HG03378 (cell line): Measurements from ENCODE around the gene VTCN1.
"Not testable (repeated sequence)": the region's sequence is repeated elsewhere in the genome, so short reads cannot be mapped to it uniquely, and the experiment has no call there.

Experiments used
- ATAC-seq: cut with Tn5 transposase; IDR thresholded peaks from one replicate; pipeline ENCODE4 v1.9.1; 2021; ENCODE audit warnings: mild to moderate bottlenecking, moderate library complexity; ENCODE audit not compliant: unreplicated experiment

The VTCN1 gene

GRCh38 chr1:117169871-117170596 lies 40.7 kb downstream of the VTCN1 start:
- ATAC-seq: no peak

- ATAC-seq: no peak
Measured at GRCh38 chr1:117167402-117167801, 43.3 kb downstream of the VTCN1 start.

- no peak for ATAC-seq
Measured at GRCh38 chr1:117166076-117166475, 44.7 kb downstream of the VTCN1 start.

- no peak for ATAC-seq
Measured at GRCh38 chr1:117164209-117164608, 46.5 kb downstream of the VTCN1 start.

- no peak for ATAC-seq
Measured at GRCh38 chr1:117162816-117163215, 47.9 kb downstream of the VTCN1 start.

- no peak for ATAC-seq
Measured at GRCh38 chr1:117161887-117162286, 48.8 kb downstream of the VTCN1 start.

GRCh38 chr1:117151305-117151704 lies 59.4 kb downstream of the VTCN1 start:
- not testable (repeated sequence) for ATAC-seq

- ATAC-seq: no peak
Measured at GRCh38 chr1:117150316-117150715, 60.4 kb downstream of the VTCN1 start.

GRCh38 chr1:117147856-117148588 lies 62.7 kb downstream of the VTCN1 start:
- no peak for ATAC-seq

- ATAC-seq: no peak
Measured at GRCh38 chr1:117147341-117147831, 63.3 kb downstream of the VTCN1 start.

GRCh38 chr1:117146575-117147340 lies 64.0 kb downstream of the VTCN1 start:
- ATAC-seq: no peak

- ATAC-seq: no peak
Measured at GRCh38 chr1:117146072-117146471, 64.7 kb downstream of the VTCN1 start.

- no peak for ATAC-seq
Measured at GRCh38 chr1:117143871-117144270, 66.9 kb downstream of the VTCN1 start.

- no peak for ATAC-seq
Measured at GRCh38 chr1:117143172-117143571, 67.6 kb downstream of the VTCN1 start.

- ATAC-seq: no peak
Measured at GRCh38 chr1:117142200-117142599, 68.5 kb downstream of the VTCN1 start.

GRCh38 chr1:117138561-117138960 lies 72.2 kb downstream of the VTCN1 start:
- ATAC-seq: no peak

- ATAC-seq: no peak
Measured at GRCh38 chr1:117138106-117138505, 72.6 kb downstream of the VTCN1 start.

- ATAC-seq: no peak
Measured at GRCh38 chr1:117137281-117137855, 73.4 kb downstream of the VTCN1 start.

- no peak for ATAC-seq
Measured at GRCh38 chr1:117136749-117137148, 74.0 kb downstream of the VTCN1 start.

GRCh38 chr1:117135329-117135728 lies 75.4 kb downstream of the VTCN1 start:
- ATAC-seq: no peak

- ATAC-seq: no peak
Measured at GRCh38 chr1:117130526-117130925, 80.2 kb downstream of the VTCN1 start.
